Esophagus squamous epithelium (tissue), 4 donors: ENCODE results near the gene APOL4.

ENCODE experiments used
- CTCF ChIP-seq, 6 experiments: fragments of 450-650 bp in 4 of 6; fragments of 200-600 bp in 2 of 6; sonication (generic) in 2 of 6; IDR thresholded peaks; one replicate each; pipeline ENCODE4 v1.5.1; 2016 to 2019; ENCODE audit warnings: antibody characterized with exemption in 6 of 6, mild to moderate bottlenecking in 4 of 6, moderate library complexity in 4 of 6
- POLR2A ChIP-seq, 4 donors: fragments of 450-650 bp; IDR thresholded peaks; one replicate each; pipeline ENCODE4 v1.6.1; 2017; ENCODE audit warnings: antibody characterized with exemption in 4 of 4, mild to moderate bottlenecking in 4 of 4, moderate library complexity in 3 of 4

GRCh38 chr22:36194971-36195370 is 6.6 kb downstream of the APOL4 start:
- TF ChIP-seq CTCF (IDR thresholded peaks at IDR 0.05), result peak; percentile 62 to 75 (median 70)
- no peak for TF ChIP-seq POLR2A (IDR thresholded peaks at IDR 0.05)
